Skeletal muscle cell (primary cell): ENCODE results near the gene CPZ.
"Not testable (repeated sequence)": the region's sequence is repeated elsewhere in the genome, so short reads cannot be mapped to it uniquely, and the experiment has no call there.

Source experiments
- DNase-seq: peaks from one replicate; pipeline ENCODE4 v3.0.0-alpha.2; 2010; ENCODE audit warnings: low read depth
- H3K4me3 ChIP-seq: 2 replicates; pipeline ENCODE4 v1.5.1; 2011; ENCODE audit warnings: low read depth, mild to moderate bottlenecking, control low read depth, low read length, moderate library complexity

The CPZ gene

DNA sequence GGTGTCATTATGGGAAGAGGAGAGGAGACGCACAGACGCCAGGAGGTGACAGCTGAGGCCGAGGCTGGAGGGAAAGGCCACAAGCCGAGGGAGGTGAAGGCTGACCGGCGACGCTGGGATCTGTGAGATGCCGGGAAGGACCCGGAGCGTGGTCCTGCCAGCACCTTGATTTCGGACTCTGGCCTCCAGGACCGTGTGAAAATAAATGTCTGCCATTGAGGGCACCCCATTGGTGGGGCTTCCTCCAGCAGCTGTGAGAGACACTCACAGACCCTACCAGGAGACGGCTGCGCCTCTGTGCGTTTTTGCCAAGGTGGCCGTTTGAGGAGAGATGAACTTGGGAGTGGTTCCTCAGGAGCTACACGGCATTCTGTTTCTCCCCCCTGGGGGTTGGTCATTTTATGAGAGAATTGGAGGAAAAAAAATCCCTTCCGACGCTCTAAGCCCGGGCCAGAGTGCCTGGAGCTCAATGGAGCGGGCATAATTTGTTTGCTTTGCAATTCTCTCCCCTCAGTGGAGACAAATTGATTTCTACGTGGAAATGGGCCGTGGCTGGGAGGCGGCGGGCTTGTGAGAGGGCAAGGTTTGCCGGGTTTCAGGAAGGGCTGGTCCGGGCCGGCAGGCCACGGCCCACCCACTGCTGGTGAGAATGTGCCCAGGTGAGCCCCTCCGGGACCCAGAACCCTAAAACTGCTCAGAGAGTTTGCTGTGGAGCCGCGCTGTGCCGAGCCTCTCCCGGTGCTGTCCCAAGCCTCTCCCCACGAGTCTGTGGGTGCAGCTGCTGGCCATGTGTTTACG is 53.9 kb downstream of the CPZ start:
- H3K4me3 ChIP-seq: no peak overlapping the region
- DNase-seq: no peak

DNA sequence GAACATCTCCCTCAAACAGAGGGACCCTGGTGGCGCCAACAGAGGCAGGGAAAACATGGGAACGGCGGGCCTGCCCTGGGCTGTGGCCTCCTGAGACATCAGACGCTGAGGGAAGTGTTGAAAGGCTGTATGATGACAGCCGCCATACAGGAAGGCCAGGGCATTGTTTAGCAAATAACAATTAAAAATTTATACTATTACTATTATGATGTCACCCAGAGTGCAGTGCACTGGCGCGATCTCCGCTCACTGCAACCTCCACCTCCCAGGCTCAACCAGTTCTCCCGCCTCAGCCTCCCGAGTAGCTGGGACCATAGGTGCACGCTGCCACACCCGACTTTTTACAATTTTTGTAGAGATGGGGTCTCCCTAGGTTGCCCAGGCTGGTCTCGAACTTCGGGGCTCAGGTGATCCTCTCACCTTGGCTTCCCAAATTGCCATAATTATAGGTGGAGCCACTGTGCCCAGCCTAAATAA is 54.6 kb downstream of the CPZ start:
- DNase-seq: no peak

DNA sequence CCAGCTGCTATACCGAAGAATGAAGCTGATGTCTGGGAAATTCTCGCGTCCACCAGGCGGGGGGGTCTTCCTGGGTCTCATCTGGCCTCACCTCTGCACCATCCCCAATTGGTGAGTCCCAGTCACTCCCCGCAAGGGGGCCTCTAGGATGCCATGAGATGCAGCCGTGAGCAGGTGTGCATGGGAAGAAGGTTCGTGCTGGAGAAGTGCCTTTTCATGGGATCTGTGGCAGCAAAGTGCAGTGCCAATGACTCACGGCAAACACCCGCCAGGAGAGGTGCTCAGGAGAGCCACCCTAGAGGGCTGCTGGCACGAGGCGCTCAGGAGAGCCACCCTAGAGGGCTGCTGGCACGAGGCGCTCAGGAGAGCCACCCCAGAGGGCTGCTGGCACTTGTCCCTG is 55.1 kb downstream of the CPZ start:
- no peak for DNase-seq

More for the DNA sequence above, 54.6 kb downstream of the CPZ start:
- no peak overlapping the region for H3K4me3 ChIP-seq

DNA sequence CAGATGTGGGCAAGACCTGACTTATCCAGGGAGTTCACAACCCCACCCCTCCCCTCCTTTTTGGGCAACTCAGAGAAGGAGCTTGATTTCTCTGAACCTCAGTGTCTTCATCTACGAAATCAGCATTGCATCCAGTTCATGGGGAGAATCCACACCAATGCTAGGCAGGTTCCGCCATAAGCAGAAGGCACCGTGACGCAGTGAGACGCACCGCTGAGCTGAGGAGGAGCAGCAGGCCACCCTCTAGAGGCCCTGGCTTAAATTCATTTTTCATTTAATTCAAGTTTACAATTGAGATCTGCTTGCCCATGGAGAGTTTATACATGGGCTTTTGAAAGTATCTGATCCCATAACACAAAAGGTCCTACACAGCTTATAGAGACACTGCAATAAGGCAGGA is 55.7 kb downstream of the CPZ start:
- DNase-seq: no peak
- no peak overlapping the region for H3K4me3 ChIP-seq

More for the DNA sequence above, 55.1 kb downstream of the CPZ start:
- H3K4me3 ChIP-seq: no peak overlapping the region

DNA sequence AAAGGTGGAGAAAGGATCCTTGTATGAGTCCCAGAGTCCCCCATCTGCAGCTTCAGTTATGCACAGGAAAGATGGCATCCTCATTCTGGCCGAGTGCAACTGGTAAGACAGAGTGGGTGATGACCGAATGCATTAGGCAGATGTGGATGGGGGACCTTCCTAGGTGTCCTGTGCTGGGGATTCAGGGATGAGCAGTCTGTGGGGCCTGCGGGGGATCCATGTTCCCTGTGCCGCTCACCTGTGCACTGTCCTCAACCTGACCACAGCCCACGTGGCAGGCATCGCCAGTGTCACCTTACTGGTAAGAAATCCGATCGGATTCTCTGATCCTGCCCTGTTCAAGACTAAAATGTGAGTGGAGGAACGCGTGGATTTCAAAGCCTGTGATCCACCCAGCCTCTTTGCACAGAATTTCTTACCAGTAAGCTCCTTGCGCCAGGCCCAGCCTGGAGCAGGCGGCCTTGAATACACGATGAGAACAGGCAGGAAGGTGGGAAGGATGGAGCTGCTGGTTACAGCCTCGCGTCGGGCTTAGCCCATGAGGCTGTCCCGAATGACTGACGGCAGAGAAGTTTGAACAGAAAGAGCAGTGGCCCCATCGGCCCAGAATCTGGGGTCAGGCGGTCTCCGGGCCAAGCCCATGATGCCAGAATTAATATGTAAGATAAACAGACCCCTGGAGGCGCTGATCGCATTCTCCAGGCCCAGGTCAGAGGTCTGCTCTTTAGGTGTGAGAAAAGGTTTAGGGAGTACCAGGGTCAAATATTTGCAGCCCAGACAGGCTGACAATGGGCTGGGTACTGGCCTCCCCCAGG is 56.5 kb downstream of the CPZ start:
- no peak for DNase-seq
- no peak overlapping the region for H3K4me3 ChIP-seq

DNA sequence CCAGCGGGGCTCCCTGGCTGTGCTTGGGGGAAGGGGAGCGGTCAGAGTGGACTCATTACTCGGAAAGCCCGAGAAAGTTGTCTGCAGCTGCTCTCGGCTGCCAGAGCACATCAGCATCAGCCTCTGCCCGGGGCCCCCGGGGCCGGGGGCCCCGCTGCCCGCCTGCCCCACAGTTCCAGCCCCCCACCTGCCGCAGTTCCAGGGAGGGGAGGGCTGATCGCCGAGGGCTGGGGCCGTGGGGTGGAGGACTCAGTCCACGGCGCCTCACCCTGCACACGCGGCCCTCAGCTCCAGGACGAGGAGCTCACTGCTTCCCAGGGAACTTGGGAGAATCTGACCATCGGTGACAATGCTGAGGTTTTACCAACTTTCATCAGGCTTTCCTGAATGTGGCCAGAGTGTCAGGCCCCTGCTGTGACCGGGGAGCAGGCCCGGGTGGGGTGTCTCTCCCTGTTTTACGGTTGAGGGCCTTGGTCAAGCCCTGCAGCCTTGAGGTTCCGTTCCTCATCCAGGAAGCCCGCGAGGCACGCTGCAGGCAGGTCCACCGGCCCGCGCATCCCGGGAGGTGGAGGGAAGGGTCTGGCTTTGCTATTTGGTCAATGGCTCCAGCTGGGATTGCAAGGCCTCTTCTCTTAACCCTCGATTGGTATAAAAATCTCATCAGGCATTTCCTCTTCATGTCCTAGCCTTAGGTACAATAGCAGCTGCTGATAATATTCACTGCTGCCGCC is 57.2 kb downstream of the CPZ start:
- no peak for DNase-seq
- H3K4me3 ChIP-seq: no peak overlapping the region

DNA sequence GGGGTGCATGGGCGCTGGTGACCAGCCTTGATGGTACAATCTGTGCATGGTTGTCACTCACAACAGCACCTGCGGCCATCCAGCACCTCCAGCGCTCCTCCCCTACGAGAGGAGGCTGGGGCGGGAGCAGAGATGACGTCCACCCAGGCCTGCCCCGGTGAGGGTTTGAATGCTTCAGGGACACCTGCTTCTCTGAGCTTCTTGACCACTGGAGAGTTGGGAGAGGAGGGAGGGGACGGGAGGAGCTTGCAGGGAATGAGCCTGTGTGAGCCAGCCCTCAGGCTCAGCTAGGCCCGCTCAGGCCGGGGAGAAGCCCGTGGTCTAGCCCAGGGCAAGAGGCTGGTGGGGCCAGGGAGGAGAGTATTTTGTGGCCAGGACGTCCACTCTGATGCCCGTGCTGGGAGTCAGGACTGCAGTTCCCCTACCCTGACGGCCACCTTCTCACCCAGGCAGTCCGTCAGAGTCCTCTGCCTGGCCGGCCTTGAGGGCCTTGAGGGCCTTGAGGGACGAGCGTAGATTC is 59.2 kb downstream of the CPZ start:
- no peak overlapping the region for H3K4me3 ChIP-seq
- no peak for DNase-seq

DNA sequence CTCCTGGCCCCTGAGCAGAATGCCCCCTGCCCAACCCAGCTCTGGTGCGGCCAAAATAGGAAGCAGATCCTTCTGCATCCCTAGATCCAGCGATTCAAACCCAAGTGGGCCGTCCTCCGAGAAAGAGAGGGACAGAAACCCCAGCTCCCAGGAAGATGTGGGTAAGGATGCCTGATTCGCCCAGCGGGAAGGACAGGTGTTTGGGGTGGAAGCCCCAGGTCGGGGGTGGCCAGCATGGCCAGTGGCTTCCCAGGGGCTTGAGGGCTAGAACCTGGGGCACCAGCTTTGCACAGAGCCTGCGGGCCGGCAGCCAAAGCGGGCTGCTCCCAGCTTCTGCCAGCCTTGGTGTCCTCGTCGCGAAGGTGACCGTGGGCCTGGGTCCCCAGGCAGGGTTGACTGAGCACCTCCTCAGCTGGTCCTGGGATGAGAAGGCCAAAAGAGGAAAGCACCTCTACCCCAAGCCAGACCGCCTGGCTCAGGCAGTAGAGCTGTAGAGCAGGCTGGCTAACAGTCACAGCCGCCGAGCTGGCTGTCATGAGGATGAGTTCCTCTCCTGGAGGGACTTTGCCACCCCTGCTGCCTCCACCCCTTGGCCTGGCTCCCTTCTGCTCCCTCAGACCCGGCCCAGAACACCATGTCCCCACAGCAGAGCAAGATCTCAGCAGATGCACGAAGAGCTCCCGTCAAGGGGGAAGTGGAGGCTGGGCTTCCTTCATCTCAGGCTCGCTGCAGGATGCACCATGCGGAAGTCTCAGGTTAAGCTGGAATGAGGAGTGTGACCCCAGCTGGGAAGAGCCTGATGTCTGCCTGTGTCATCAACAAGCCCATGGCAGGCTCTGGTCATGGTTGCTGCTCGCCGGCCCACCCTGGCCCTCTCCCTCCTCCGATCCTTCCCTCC is 59.9 kb downstream of the CPZ start:
- H3K4me3 ChIP-seq: no peak overlapping the region
- no peak for DNase-seq

DNA sequence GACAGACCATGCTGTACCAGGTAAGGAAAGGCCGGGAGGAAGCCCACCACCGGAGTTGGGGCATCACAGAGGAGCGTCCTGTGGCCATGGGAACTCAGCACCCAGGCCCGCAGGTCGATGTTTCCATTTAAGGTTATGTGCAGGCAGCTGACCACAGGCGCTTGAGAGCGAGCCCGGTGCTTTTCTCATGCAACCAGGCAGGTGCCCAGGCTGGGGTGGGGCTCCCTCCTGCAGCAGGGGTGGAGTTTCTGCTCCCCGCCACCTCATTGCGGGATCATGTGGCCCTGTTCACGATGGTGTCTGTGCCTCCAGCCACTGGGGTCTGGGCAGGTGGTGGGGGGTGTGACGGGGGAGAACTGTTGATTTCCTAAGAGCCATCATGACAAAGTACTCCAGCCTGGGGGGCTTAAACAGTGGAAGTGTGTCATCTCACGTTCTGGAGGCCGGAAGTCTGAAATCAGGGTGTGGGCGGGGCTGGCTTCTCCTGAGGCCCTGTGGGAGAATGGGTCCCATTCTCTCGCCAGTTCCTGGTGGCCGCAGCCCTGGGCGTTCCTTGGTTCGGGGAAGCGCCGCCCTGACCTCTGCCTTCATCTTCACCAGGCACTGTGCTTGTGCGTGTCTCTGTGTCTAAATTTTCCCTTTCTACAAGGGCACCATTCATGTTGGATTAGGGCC is 60.9 kb downstream of the CPZ start:
- DNase-seq: no peak
- no peak overlapping the region for H3K4me3 ChIP-seq

DNA sequence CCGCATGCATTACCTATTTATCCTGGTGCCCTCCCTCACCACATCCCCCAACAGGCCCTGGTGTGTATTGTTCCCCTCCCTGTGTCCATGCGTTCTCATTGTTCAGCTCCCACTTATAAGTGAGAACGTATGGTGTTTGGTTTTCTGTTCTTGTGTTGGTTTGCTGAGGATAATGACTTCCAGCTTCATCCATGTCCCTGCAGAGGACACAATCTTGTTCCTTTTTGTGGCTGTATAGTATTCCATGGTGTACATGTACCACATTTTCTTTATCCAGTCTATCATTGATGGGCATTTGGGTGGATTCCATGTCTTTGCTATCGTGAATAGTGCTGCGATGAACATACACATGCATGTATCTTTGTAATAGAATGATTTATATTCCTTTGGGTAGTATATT is 61.6 kb downstream of the CPZ start:
- DNase-seq, H3K4me3 ChIP-seq: not testable (repeated sequence)

DNA sequence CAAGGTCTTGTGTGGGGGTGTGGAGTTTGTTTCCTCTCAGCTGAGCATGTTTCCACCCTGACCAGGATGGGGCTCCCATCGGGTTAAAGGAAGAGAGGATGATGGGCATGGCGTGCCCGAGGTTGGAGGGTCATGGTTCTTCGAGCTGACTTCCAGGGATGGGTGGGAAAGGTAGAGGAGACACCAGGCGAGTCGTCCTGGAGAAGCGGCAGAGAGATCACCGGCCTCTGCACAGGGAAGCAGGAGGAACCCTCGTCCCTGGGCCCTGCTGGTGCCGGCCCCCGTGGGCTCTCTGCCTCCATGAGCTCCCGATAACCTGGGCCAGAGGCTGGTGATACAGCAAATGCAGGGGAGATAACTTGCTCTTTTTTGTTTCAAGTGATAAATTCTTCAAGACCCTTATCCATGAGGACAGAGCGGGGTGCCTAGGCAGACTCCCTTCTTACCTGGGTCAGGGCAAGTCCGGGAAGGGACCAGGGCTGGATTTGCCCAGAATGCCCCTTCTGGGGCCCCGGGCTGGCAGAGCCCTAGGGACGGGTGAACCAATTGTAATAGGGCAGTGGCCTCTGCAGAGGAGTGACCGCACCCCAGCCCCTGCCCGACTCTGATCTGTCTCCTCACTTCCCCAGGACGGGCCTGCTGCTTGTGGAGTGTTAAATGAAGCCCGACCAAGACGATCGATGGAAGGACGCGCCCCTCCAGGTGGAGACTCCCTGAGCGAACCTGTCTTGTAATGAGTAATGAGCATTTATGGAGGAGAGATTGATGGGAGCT is 63.0 kb downstream of the CPZ start:
- no peak overlapping the region for H3K4me3 ChIP-seq
- DNase-seq: no peak

DNA sequence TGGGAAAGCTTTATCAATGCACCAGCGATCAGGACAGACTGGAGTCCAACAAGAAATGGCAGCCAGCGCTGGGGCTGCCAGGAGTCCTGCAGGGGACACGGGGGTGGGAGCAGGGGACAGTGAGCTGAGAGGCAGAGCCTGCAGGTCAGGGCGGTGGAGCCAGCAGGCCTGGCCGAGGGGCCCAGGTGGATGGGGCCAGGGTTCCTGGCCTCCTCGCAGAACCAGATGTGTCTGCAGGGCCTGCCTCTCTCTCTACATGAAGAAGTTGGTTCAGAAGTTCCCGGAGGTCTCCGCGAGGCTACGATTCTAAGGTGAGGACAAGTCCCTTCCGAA is 63.6 kb downstream of the CPZ start:
- DNase-seq: no peak

DNA sequence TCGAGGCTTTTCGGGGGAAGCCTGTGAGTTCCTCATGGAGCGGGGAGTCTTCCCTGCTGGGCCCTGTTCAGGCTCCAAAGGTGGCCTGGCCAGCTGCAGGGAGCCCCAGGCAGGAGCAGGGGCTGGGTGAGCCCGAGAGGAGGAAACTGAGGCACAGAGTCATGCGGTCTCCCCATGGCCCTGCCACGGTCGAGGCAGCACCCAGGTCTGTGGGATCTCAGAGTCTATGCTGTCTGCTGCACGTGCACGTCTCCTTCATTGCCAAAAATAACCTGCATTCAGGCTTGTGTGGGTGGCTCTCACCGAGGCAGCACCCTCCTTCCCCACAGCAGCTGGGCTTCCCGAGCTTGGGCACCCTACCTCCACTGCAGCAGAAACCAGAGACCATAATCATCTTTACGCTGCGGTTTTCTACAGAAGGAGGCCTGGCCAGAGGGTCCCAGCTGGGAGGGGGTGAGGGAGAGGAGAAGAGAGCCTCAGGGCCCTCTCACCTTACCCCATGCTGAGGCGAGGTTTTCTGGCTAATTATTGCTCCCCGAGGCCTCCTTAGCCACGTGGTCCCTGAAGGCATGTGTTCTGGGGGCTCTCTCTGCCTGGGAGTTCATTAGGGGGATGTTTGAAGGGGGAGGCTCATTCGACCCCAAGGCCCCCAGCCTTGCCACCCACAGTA is 64.3 kb downstream of the CPZ start:
- DNase-seq: no peak

More for the DNA sequence above, 63.6 kb downstream of the CPZ start:
- H3K4me3 ChIP-seq: no peak overlapping the region

DNA sequence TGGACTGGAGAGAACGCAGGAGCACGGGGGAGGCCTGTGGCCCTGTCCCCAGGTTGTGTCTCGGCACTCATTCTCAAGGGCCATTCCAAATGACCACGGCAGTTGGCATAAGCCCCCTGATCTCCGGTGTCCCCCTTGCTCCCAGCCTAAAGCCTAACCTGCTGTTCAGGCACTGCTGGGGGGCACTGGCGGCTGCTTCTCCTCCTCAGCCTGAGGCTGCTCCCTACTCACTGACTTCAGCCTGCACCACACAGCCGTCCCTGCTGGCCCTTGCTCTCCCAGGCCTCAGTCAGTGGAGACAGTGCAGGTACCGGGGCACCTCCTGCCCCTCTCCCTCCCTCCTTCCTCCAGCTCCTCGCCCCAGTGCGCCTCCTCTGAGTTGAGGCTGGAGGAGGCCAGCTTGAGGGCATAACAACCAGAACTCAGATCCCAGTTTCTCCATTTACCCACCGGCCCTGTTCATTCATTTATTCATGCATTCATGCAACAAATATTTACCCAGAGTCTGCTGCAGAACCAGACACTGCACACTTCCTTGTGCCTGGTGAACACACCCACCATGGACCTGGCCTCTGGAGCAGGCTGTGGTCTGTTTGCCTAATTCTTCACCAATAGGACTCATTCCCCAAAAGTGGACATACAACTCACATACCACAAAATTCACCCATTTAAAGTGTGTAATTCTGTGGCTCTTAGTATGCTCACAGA is 65.0 kb downstream of the CPZ start:
- no peak overlapping the region for H3K4me3 ChIP-seq
- DNase-seq: no peak

More for the DNA sequence above, 64.3 kb downstream of the CPZ start:
- H3K4me3 ChIP-seq: no peak overlapping the region

DNA sequence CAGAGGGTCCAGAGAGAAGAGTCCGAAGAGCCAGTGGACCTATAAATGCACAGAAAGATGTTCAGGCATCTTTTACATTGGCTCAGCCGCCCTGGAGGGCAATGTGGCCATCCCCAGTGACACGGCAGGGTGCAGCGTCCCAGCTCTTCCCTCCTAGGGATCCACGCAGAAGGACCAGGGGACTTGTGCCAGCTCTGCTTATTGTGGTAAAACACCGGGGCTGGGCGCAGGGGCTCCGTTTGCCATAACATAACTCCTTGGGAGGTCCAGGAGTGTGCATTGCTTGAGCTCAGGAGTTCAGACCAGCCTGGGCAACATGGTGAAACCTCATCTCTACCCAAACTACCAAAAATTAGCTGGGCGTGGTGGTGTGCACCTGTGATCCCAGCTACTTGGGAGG is 70.2 kb downstream of the CPZ start:
- H3K4me3 ChIP-seq: no peak overlapping the region
- DNase-seq: no peak

DNA sequence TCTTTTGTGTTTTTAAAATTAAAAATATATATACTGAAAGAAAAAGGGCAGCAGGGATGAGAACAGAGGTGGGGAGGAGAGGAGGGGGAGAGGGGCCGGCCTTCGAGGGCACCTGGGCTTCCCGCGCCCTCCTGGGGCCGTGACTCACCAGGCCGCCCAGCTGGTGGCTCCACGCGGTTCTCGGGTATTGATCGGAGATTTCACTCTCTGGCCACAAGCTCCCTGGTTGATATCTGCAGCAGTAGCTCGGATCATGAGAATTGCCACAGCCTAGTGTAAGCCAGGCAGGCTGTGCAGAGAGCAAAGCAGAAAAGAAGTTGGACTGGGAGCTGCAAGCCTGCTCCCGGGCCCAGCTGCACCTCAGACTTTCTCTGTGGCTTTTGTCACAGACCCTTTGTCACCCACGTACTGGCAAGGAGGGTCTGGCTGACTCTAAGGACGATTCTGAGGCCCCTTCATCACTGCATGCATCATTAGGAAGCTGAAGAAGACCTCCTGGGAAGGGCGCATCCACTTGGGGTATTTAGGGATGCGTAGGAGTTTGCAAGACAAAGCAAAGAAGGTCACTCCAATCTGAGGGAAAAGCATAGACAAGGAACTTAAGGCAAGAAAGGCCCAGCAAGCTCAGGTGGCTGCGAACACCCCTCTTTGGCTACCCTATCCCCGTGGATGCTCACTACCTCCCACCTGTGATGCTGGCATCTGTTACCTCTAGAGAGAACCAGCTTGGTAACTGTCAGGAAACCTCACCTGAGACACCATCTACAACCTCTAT is 71.7 kb downstream of the CPZ start:
- DNase-seq: no peak
- H3K4me3 ChIP-seq: no peak overlapping the region
